CD4-positive, alpha-beta memory T cell (primary cell): ENCODE data around the gene FMR1NB. TPM values are rescaled to one million over a fixed set of nuclear protein-coding genes. Genes with fewer than 3 reads are reported as not detected.

Experiments used
- CTCF ChIA-PET: fragments of 350-600 bp; sonication (Branson Sonifier 250); formaldehyde crosslinking; loops from one replicate; lab custom pipeline; 2021; ENCODE audit warnings: inconsistent platforms; ENCODE audit not compliant: partially characterized antibody; lab: Charles Lee
- POLR2A ChIA-PET: fragments of 350-600 bp; sonication (Branson Sonifier 250); formaldehyde crosslinking; loops from one replicate; lab custom pipeline; 2021; ENCODE audit not compliant: partially characterized antibody; lab: Charles Lee
- DNase-seq, 5 donors: peaks; one replicate each; pipeline versions ENCODE4 v3.0.0 to v3.0.0-alpha.2; 2020 to 2022; ENCODE audit warnings: mixed read lengths in 1 of 5
- H3K27ac ChIP-seq: one replicate; pipeline ENCODE4 v1.7.0; 2013; ENCODE audit warnings: low read depth, low read length
- H3K27me3 ChIP-seq: 2 replicates; pipeline ENCODE4 v1.7.0; 2013; ENCODE audit warnings: mild to moderate bottlenecking, low read length, moderate library complexity; ENCODE audit not compliant: insufficient read depth
- H3K36me3 ChIP-seq: 2 replicates; pipeline ENCODE4 v1.7.0; 2013; ENCODE audit warnings: mild to moderate bottlenecking, low read length, moderate library complexity; ENCODE audit not compliant: insufficient read depth
- H3K4me1 ChIP-seq: 2 replicates; pipeline ENCODE4 v1.7.0; 2013; ENCODE audit warnings: mild to moderate bottlenecking, low read length, moderate library complexity; ENCODE audit not compliant: insufficient read depth
- H3K4me3 ChIP-seq, 2 donors: one replicate each; pipeline ENCODE4 v1.7.0; 2013; ENCODE audit warnings: low read length in 2 of 2, mild to moderate bottlenecking in 1 of 2
- H3K9me3 ChIP-seq, 2 donors: one replicate each; pipeline ENCODE4 v1.7.0; 2013; ENCODE audit warnings: low read length in 2 of 2, control low read depth in 1 of 2; ENCODE audit not compliant: control insufficient read depth in 1 of 2
- H3K27ac Mint-ChIP-seq, 7 donors: one replicate each; pipeline ENCODE4 v1.8.0; 2020 to 2021; ENCODE audit warnings: mixed read lengths in 7 of 7, mild to moderate bottlenecking in 6 of 7, inconsistent platforms in 3 of 7, moderate library complexity in 3 of 7
- H3K27me3 Mint-ChIP-seq, 2 donors: one replicate each; pipeline ENCODE4 v1.8.0; 2020 to 2021; ENCODE audit warnings: mixed read lengths in 2 of 2
- H3K36me3 Mint-ChIP-seq, 2 donors: one replicate each; pipeline ENCODE4 v1.8.0; 2020 to 2021; ENCODE audit warnings: mixed read lengths in 2 of 2, inconsistent platforms in 1 of 2, mild to moderate bottlenecking in 1 of 2
- H3K4me1 Mint-ChIP-seq, 4 donors: one replicate each; pipeline ENCODE4 v1.8.0; 2020 to 2021; ENCODE audit warnings: mixed read lengths in 4 of 4, mild to moderate bottlenecking in 1 of 4
- H3K4me3 Mint-ChIP-seq, 8 donors: one replicate each; pipeline ENCODE4 v1.8.0; 2020 to 2021; ENCODE audit warnings: mixed read lengths in 8 of 8, mild to moderate bottlenecking in 7 of 8, moderate library complexity in 6 of 8, inconsistent platforms in 3 of 8
- H3K9me3 Mint-ChIP-seq, 8 donors: one replicate each; pipeline ENCODE4 v1.8.0; 2020 to 2021; ENCODE audit warnings: mixed read lengths in 8 of 8, mild to moderate bottlenecking in 5 of 8, inconsistent platforms in 3 of 8, moderate library complexity in 1 of 8
- intact Hi-C: fragments of 100-400 bp; cut with micrococcal nuclease; formaldehyde crosslinking; loops from one replicate; pipeline ENCODE4 v1.15.1; 2023
- polyA plus RNA-seq, 2 donors: library from polyadenylated mRNA; unstranded; fragments of 300-500 nt; fragmentation: Illumina TruSeq; gene quantifications; one replicate each; pipeline ENCODE4 v1.2.3, GENCODE V29; 2021
- total RNA-seq, 2 experiments: library from RNA; stranded (reverse); gene quantifications; one replicate each; pipeline ENCODE4 v1.2.3, GENCODE V29; 2021

FMR1NB gene
- total and polyA plus RNA-seq, 4 experiments from 2014 or later: not detected

- ChIA-PET POLR2A (no interaction called here), CTCF (no interaction called here)
- H3K4me3 Mint-ChIP-seq: no peak overlapping the region
- no peaks in the 10 kb centered on the region for H3K27me3 ChIP-seq
- no peaks in the 10 kb centered on the region for H3K4me1 ChIP-seq
- no peak overlapping the region for H3K4me3 ChIP-seq
- H3K9me3 Mint-ChIP-seq: peaks cover 0 to 9% (median 8%) of the 10 kb centered on the region in 8 donors
- H3K4me1 Mint-ChIP-seq: no peaks in the 10 kb centered on the region
- H3K9me3 ChIP-seq: no peaks in the 10 kb centered on the region
- intact Hi-C loops: no loop called here
- no peaks in the 10 kb centered on the region for H3K36me3 Mint-ChIP-seq
- no peak overlapping the region for H3K27ac ChIP-seq
- peaks cover 2 to 6% of the 10 kb centered on the region in 2 donors for H3K27me3 Mint-ChIP-seq
- H3K36me3 ChIP-seq: no peaks in the 10 kb centered on the region
- DNase-seq: no peak
- no peak overlapping the region for H3K27ac Mint-ChIP-seq
These were observed 88.8 kb downstream of the FMR1NB start for GRCh38 chrX:148069759-148070503.

- no peaks in the 10 kb centered on the region for H3K36me3 ChIP-seq
- no peaks in the 10 kb centered on the region for H3K4me1 ChIP-seq
- CTCF ChIA-PET: no interaction called here
- no peak overlapping the region for H3K27ac ChIP-seq
- H3K4me3 ChIP-seq: no peak overlapping the region
- POLR2A ChIA-PET: no interaction called here
- Mint-ChIP-seq H3K27me3 (peaks cover 2 to 6% of the 10 kb centered on the region in 2 donors), H3K4me1 (no peaks in the 10 kb centered on the region), H3K4me3 (no peak overlapping the region), H3K27ac (no peak overlapping the region), H3K36me3 (no peaks in the 10 kb centered on the region), H3K9me3 (peaks cover 0 to 9% (median 8%) of the 10 kb centered on the region in 8 donors)
- DNase-seq: no peak
- H3K9me3 ChIP-seq: no peaks in the 10 kb centered on the region
- intact Hi-C loops: no loop called here
- H3K27me3 ChIP-seq: no peaks in the 10 kb centered on the region
These were observed 89.4 kb downstream of the FMR1NB start for GRCh38 chrX:148070504-148070877.

Other genes with a start within 250 kb of the FMR1NB start
- 10 to 100 TPM; 82.8 to 88.8 TPM for gene FMR1, start 69.4 kb upstream of the FMR1NB start, total RNA-seq
- 1 to 10 TPM; 5.8 to 7.3 TPM for gene FMR1, start 69.4 kb upstream of the FMR1NB start, polyA plus RNA-seq